NCI-H526 (cell line): ENCODE results near the gene TAS2R10.

Experiments used
- DNase-seq, 2 experiments: peaks; one replicate each; lab custom pipeline; 2025; lab: John Stamatoyannopoulos, UW

TAS2R10 gene

GRCh38 chr12:10779103-10779502 lies 47.1 kb downstream of the TAS2R10 start:
- DNase-seq = no peak
